Liver (tissue), 3 donors: ENCODE data around the gene TMPRSS13.

Experiments
- CTCF ChIP-seq: fragments of 150-350 bp; IDR thresholded peaks from 2 replicates; pipeline ENCODE4 v1.5.1; 2017; ENCODE audit warnings: improper control_type of control experiment, low read depth, low read length; ENCODE audit not compliant: missing input control
- HNF4A ChIP-seq, 2 donors: conservative IDR thresholded peaks; 2 replicates each; pipeline ENCODE4 v1.6.1; 2016; ENCODE audit warnings: antibody characterized with exemption in 2 of 2, mild to moderate bottlenecking in 2 of 2
- TF ChIP-seq, protein P1 (sequence below): IDR thresholded peaks from 2 replicates; pipeline ENCODE4 v1.6.1; 2016; ENCODE audit warnings: antibody characterized with exemption
- TF ChIP-seq, protein P2 (sequence below): IDR thresholded peaks from 2 replicates; pipeline ENCODE4 v1.6.1; 2016; ENCODE audit warnings: antibody characterized with exemption
- donor health status: healthy.
- donor health status: healthy.

- TF ChIP-seq, protein P1, sequence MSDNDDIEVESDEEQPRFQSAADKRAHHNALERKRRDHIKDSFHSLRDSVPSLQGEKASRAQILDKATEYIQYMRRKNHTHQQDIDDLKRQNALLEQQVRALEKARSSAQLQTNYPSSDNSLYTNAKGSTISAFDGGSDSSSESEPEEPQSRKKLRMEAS: no peak
- no peak for TF ChIP-seq HNF4A (conservative IDR thresholded peaks at IDR 0.05)
- TF ChIP-seq, protein P2, sequence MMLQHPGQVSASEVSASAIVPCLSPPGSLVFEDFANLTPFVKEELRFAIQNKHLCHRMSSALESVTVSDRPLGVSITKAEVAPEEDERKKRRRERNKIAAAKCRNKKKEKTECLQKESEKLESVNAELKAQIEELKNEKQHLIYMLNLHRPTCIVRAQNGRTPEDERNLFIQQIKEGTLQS: no peak
- no peak for TF ChIP-seq CTCF
Measured at GRCh38 chr11:117933930-117934329, 4.7 kb upstream of the TMPRSS13 start.
